ENCODE measurements around the gene SLC39A11. TPM values are rescaled to one million over a fixed set of nuclear protein-coding genes. Genes with fewer than 3 reads are reported as not detected.

Gene SLC39A11
- total RNA-seq, 1 donor from 2014 or later, result 13.2 TPM

DNA sequence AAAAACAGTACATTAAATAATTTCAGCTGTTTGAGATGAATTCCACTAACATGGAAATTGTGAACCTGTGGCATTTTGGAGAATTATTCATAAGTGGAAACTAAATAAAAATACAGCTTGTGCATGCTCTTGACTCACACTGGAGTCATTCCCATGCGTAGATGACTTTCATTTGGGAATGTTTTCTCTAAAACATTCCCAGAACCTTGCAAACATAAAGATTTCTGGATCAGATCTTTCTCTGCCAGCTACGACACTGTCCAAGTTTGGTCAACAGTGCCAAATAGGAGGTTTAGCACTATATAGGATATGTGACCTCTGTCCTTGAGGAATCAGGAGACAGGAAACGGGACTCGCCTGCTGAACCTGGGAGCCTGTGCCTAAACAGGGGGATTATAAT, 400.9 kb downstream of the SLC39A11 start:
- no peaks in the 10 kb centered on the region for H3K36me3 Mint-ChIP-seq (ENCODE audit: low read depth, unreplicated experiment)
- H3K4me1 Mint-ChIP-seq (ENCODE audit: unreplicated experiment), result no peaks in the 10 kb centered on the region
- DNase-seq (ENCODE audit: low spot score), result no peak
- H3K9me3 Mint-ChIP-seq (ENCODE audit: unreplicated experiment), result no peaks in the 10 kb centered on the region
- TF ChIP-seq, protein P1, sequence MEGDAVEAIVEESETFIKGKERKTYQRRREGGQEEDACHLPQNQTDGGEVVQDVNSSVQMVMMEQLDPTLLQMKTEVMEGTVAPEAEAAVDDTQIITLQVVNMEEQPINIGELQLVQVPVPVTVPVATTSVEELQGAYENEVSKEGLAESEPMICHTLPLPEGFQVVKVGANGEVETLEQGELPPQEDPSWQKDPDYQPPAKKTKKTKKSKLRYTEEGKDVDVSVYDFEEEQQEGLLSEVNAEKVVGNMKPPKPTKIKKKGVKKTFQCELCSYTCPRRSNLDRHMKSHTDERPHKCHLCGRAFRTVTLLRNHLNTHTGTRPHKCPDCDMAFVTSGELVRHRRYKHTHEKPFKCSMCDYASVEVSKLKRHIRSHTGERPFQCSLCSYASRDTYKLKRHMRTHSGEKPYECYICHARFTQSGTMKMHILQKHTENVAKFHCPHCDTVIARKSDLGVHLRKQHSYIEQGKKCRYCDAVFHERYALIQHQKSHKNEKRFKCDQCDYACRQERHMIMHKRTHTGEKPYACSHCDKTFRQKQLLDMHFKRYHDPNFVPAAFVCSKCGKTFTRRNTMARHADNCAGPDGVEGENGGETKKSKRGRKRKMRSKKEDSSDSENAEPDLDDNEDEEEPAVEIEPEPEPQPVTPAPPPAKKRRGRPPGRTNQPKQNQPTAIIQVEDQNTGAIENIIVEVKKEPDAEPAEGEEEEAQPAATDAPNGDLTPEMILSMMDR (IDR thresholded peaks at IDR 0.05; ENCODE audit: unreplicated experiment), result no peak
- no peak overlapping the region for H3K4me3 Mint-ChIP-seq (ENCODE audit: unreplicated experiment)
- H3K27me3 Mint-ChIP-seq (ENCODE audit: unreplicated experiment), result peaks cover 5% of the 10 kb centered on the region
- no peak overlapping the region for H3K27ac Mint-ChIP-seq (ENCODE audit: unreplicated experiment)

DNA sequence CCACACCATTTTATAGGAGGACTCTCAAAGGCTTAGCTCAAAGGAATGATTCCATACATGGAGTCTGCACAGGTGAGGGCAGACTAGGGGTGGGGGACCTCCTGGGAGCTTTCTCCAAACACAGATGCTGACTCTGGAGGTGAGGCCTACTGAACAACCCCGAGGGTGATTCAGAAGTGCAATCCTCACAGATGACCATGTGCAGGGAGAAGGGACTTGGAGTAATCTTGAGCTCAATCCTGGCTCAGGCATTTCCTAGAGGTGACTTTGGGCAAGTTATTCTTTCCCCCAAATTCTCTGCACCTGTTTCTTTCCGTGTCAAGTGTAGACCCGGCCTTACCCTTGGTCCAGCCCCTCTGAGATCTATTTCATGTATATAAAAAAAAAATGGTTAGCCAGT, 401.5 kb downstream of the SLC39A11 start:
- DNase-seq (ENCODE audit: low spot score), result no peak
- H3K4me3 Mint-ChIP-seq (ENCODE audit: unreplicated experiment), result no peak overlapping the region
- H3K27ac Mint-ChIP-seq (ENCODE audit: unreplicated experiment), result no peak overlapping the region
- no peaks in the 10 kb centered on the region for H3K9me3 Mint-ChIP-seq (ENCODE audit: unreplicated experiment)
- TF ChIP-seq, protein P1 (IDR thresholded peaks at IDR 0.05; ENCODE audit: unreplicated experiment), result no peak
- no peaks in the 10 kb centered on the region for H3K4me1 Mint-ChIP-seq (ENCODE audit: unreplicated experiment)
- peaks cover 5% of the 10 kb centered on the region for H3K27me3 Mint-ChIP-seq (ENCODE audit: unreplicated experiment)
- H3K36me3 Mint-ChIP-seq (ENCODE audit: low read depth, unreplicated experiment), result no peaks in the 10 kb centered on the region

DNA sequence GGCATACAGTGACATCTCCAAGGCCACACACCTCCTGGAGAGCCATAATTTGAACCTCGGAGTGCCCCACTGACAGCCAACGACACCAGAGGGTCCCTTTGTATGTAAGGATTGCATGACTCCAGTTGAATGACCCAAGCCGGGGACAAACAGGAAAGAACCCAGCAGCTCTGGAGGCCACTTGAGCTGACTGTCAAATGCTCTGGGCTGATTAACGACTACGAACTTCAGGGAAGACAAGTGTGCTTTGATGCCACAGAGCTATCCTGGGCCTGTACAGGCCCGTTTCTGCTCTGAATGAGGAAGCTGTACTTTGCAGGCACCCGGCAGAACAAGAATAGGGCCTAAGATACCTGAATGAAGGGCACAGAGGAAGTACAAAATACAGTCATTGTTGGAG, 404.6 kb downstream of the SLC39A11 start:
- no peak for DNase-seq (ENCODE audit: low spot score)
- no peak overlapping the region for H3K27ac Mint-ChIP-seq (ENCODE audit: unreplicated experiment)
- no peaks in the 10 kb centered on the region for H3K4me1 Mint-ChIP-seq (ENCODE audit: unreplicated experiment)
- TF ChIP-seq, protein P1 (IDR thresholded peaks at IDR 0.05; ENCODE audit: unreplicated experiment), result no peak
- peaks cover 5% of the 10 kb centered on the region for H3K27me3 Mint-ChIP-seq (ENCODE audit: unreplicated experiment)
- H3K36me3 Mint-ChIP-seq (ENCODE audit: low read depth, unreplicated experiment), result no peaks in the 10 kb centered on the region
- no peak overlapping the region for H3K4me3 Mint-ChIP-seq (ENCODE audit: unreplicated experiment)
- no peaks in the 10 kb centered on the region for H3K9me3 Mint-ChIP-seq (ENCODE audit: unreplicated experiment)

DNA sequence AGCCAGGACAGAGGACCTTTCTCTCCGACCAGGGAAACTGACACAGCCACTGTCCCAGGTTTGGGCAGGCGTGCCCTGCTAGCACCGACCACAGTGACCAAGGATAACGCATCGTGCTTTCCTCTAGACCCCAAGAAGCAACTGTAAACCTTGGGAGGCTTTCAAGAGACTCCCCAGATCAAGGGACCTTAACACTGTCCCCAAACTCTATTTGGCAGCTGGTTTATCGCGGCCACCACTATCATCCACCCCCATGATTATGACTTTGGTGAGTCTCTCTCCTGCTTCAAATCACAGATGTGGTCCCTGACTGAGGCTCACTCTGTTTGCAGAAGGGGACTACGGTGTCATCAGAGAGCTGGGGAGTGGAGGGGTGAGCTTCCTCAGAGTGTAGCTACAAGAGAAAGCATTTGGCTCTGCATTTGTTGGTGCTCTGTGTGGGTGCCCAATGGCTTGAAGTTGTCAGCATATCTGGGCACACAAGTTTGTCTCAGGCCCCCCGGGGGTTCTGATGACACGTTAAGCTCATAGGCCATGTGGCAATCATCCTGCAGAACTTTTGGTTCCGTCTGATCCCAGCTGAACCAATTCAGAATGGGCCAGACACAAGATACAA, 408.0 kb downstream of the SLC39A11 start:
- TF ChIP-seq, protein P1 (IDR thresholded peaks at IDR 0.05; ENCODE audit: unreplicated experiment), result no peak
- H3K4me1 Mint-ChIP-seq (ENCODE audit: unreplicated experiment), result no peaks in the 10 kb centered on the region
- no peak overlapping the region for H3K27ac Mint-ChIP-seq (ENCODE audit: unreplicated experiment)

DNA sequence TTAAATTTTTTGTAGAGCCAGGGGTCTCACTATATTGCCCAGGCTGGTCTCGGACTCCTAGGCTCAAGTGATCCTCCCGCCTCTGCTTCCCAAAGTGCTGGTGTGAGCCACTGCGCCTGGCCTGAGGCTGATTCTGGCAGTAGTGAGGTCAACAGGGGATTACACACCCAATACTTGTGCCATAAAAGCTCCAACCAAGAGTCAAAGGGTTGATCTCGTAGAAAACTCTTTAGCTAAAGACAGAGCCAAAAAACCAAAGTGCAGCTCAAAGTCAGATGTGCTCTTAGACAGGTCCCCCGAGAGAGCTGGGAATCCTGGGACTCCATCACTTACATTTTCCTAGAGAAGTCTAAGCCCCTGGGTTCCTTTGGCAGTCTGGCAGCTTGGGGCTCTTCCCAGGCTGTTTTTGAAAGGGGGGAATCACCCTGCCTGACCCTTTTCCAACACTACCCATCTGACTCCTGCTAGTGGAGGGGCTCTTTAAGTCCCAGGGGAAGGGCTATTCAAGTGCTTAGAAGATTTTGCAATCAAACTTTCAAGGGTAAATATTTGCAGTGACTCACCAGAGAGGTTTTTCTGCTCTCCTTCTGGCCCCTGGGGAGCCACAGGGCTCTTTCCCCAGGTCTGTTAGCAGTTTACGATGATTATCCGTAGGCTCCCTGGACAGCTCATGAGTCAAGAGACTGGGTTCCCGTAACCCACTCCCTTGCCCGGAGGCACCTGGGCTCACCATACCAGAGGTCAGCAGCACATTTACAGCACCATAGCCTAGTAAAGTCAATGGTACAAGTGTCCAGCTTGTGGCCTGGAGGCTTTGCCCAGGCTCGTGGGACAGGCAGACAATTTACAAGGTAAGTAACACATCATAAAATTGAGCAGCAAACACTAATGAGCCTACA, 408.7 kb downstream of the SLC39A11 start:
- H3K27ac Mint-ChIP-seq (ENCODE audit: unreplicated experiment), result no peak overlapping the region
- TF ChIP-seq, protein P1 (IDR thresholded peaks at IDR 0.05; ENCODE audit: unreplicated experiment), result no peak
- H3K4me1 Mint-ChIP-seq (ENCODE audit: unreplicated experiment), result no peaks in the 10 kb centered on the region
- no peaks in the 10 kb centered on the region for H3K9me3 Mint-ChIP-seq (ENCODE audit: unreplicated experiment)
- peaks cover 2% of the 10 kb centered on the region for H3K27me3 Mint-ChIP-seq (ENCODE audit: unreplicated experiment)
- H3K36me3 Mint-ChIP-seq (ENCODE audit: low read depth, unreplicated experiment), result no peaks in the 10 kb centered on the region
- no peak overlapping the region for H3K4me3 Mint-ChIP-seq (ENCODE audit: unreplicated experiment)
- DNase-seq (ENCODE audit: low spot score), result no peak

More for the DNA sequence above, 408.0 kb downstream of the SLC39A11 start:
- Mint-ChIP-seq H3K9me3 (ENCODE audit: unreplicated experiment) (no peaks in the 10 kb centered on the region), H3K36me3 (ENCODE audit: low read depth, unreplicated experiment) (no peaks in the 10 kb centered on the region), H3K27me3 (ENCODE audit: unreplicated experiment) (peaks cover 3% of the 10 kb centered on the region), H3K4me3 (ENCODE audit: unreplicated experiment) (no peak overlapping the region)
- no peak for DNase-seq (ENCODE audit: low spot score)
